Measurements from ENCODE around the gene THADA.

DNA sequence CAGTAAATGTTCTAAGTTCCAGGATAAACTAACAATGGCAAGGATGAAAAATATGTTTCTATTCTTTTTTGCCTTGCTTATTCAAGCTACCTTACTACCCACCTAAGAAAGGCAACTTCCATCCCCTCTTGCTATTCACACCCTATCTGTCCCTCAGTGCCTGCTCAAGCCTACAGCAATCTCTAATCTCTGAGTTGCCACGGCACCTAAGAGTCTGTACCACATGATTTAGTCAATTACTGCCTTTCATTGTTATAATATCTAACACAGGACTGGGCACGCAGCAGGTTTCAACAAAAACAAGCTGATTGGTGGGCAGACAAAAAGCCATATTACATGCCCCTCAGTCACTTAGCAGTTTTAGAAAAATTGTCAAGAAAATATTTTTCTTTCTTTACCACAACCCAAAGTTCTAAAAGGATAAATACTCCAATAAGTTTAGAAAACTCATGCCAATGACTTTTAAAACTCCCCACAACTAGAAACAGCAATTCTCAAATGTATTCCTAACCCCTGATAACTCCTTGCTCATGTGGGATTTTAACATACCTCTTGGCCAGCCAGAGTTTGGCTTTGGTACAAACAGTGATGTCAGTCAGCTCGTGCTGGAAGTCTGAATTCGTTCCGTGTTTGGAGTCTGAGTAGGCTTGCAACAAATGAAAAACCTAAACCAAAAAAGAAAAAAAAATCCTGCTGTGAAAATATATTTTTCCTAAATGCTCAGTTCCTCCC, 252.1 kb downstream of the THADA start:
- TF ChIP-seq, protein P1, sequence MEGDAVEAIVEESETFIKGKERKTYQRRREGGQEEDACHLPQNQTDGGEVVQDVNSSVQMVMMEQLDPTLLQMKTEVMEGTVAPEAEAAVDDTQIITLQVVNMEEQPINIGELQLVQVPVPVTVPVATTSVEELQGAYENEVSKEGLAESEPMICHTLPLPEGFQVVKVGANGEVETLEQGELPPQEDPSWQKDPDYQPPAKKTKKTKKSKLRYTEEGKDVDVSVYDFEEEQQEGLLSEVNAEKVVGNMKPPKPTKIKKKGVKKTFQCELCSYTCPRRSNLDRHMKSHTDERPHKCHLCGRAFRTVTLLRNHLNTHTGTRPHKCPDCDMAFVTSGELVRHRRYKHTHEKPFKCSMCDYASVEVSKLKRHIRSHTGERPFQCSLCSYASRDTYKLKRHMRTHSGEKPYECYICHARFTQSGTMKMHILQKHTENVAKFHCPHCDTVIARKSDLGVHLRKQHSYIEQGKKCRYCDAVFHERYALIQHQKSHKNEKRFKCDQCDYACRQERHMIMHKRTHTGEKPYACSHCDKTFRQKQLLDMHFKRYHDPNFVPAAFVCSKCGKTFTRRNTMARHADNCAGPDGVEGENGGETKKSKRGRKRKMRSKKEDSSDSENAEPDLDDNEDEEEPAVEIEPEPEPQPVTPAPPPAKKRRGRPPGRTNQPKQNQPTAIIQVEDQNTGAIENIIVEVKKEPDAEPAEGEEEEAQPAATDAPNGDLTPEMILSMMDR (IDR thresholded peaks at IDR 0.05; ENCODE audit: low read depth, low read length, poor library complexity, severe bottlenecking), result no peak
- TF ChIP-seq EZH2phosphoT487 (IDR thresholded peaks at IDR 0.05; ENCODE audit: borderline replicate concordance, low read length), result no peak

Data from DOHH2 (cell line).